Psoas muscle (tissue), 8 donors: Measurements from ENCODE around the gene TESK2. TPM values are rescaled to one million over a fixed set of nuclear protein-coding genes. Genes with fewer than 3 reads are reported as not detected.
"Not testable (repeated sequence)": the region's sequence is repeated elsewhere in the genome, so short reads cannot be mapped to it uniquely, and the experiment has no call there.

Source experiments
- ATAC-seq, 4 donors: fragments of 200-7000 bp; cut with Tn5 transposase; one replicate each; pipeline ENCODE4 v1.9.1; 2020; ENCODE audit warnings: moderate library complexity in 3 of 4, mild to moderate bottlenecking in 2 of 4
- DNase-seq, 2 donors: peaks; one replicate each; pipeline ENCODE4 v3.0.0-alpha.2; 2020
- H3K27ac ChIP-seq: fragments of 200-600 bp; one replicate; pipeline ENCODE4 v1.8.0; 2022
- H3K27me3 ChIP-seq, 3 donors: fragments of 200-600 bp in 1 of 3; one replicate each; pipeline versions ENCODE4 v1.6.1 to v1.8.0; 2013 to 2022; ENCODE audit warnings: low read length in 2 of 3, mild to moderate bottlenecking in 2 of 3, moderate library complexity in 1 of 3; ENCODE audit not compliant: insufficient read depth in 3 of 3
- H3K36me3 ChIP-seq, 2 donors: fragments of 200-600 bp in 1 of 2; one replicate each; pipeline versions ENCODE4 v1.6.1 to v1.8.0; 2013 to 2022; ENCODE audit warnings: low read depth in 1 of 2, mild to moderate bottlenecking in 1 of 2, moderate library complexity in 1 of 2; ENCODE audit not compliant: insufficient read depth in 1 of 2
- H3K4me1 ChIP-seq: fragments of 200-600 bp; one replicate; pipeline ENCODE4 v1.8.0; 2022
- H3K4me3 ChIP-seq: fragments of 200-600 bp; one replicate; pipeline ENCODE4 v1.8.0; 2022; ENCODE audit warnings: mild to moderate bottlenecking
- H3K9me3 ChIP-seq: fragments of 200-600 bp; one replicate; pipeline ENCODE4 v1.8.0; 2022
- CTCF ChIP-seq: fragments of 200-600 bp; IDR thresholded peaks from one replicate; pipeline ENCODE4 v1.8.0; 2022; ENCODE audit warnings: antibody characterized with exemption
- WGBS, 3 donors: extraction: QIAGEN DNeasy Blood & Tissue Kit; methylation state at CpG; one replicate each; pipeline versions ENCODE4 v1.1.6 to v1.1.7; 2013; 5-methylcytosine and 5-hydroxymethylcytosine counted together
- intact Hi-C, 2 donors: fragments of 100-400 bp; cut with DNase I; formaldehyde crosslinking; loops; one replicate each; pipeline versions ENCODE4 v1.11.0 to v1.14.2; 2022
- polyA plus RNA-seq, 3 donors: library from polyadenylated mRNA; stranded (reverse); fragments of 200-250 nt; gene quantifications; one replicate each; pipeline ENCODE4 v1.2.3, GENCODE V29; 2013
- total RNA-seq, 4 donors: library from RNA; stranded (reverse); fragmentation: NEBNext Ultra II Directional in 2 of 4; extraction: Animal tissue kit (Norgen Biotek cat#: 25700) in 2 of 4; gene quantifications; one replicate each; pipeline versions ENCODE4 v1.2.1 to v1.2.4, GENCODE V29; 2021 to 2023
- donor health status: healthy with polysubstance abuse.
- donor health status: DM: no; HTN: no; CAD: no; lungs with moderate emphysema.
- donor health status: Bipolar disorder and iron deficiency.
- donor health status: healthy.
- donor health status: DM: yes; HTN: yes; CAD: no.
- donor health status: DM: no; HTN: no; CAD: no.
- donor health status: DM: no; HTN: no; CAD: no.
- donor health status: DM: yes; HTN: yes; CAD: no.

Gene TESK2
- total and polyA plus RNA-seq, 7 donors = 0.73 to 5.0 (median 2.2) TPM

DNA sequence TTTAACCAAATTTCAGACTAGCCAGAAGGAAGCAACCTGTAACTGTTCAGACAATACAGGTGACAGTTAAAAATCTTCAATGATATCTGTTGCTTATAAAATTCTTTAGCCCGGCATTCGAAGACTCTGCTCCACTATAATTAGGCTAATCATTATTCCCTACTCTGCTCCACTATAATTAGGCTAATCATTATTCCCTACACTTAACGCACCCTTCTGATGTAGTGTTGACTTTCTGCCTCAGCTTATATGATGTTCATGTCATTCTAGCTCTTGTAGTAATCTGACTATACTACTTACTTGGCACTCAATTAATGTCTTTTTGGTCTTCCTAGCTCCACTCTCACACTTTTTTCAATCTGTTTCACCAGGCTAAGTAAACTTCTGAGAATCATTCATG, 13.3 kb downstream of the TESK2 start:
- Histone ChIP-seq H3K4me1 (no peaks in the 10 kb centered on the region), H3K27me3 (no peaks in the 10 kb centered on the region), H3K36me3 (no peaks in the 10 kb centered on the region), H3K4me3 (no peak overlapping the region), H3K9me3 (no peaks in the 10 kb centered on the region), H3K27ac (no peak overlapping the region)
- WGBS, 3 donors = 91 to 93% (median 91%) methylated on average over 3 of the region's 3 CpGs
- TF ChIP-seq CTCF = no peak
- no peak for DNase-seq
- intact Hi-C loops = no loop called here
- no peak for ATAC-seq

- H3K9me3 ChIP-seq, H3K27me3 ChIP-seq, ATAC-seq, H3K4me3 ChIP-seq, H3K4me1 ChIP-seq, H3K27ac ChIP-seq, intact Hi-C loops, H3K36me3 ChIP-seq, DNase-seq: not testable (repeated sequence)
- WGBS, 3 donors = 97 to 98% (median 97%) methylated on average over 6 of the region's 6 CpGs
These were observed 16.8 kb downstream of the TESK2 start for GRCh38 chr1:45474194-45474593.

GRCh38 chr1:45473302-45473701, 17.7 kb downstream of the TESK2 start:
- intact Hi-C loops = no loop called here
- Histone ChIP-seq H3K27ac (no peak overlapping the region), H3K9me3 (no peaks in the 10 kb centered on the region), H3K4me3 (no peak overlapping the region), H3K27me3 (no peaks in the 10 kb centered on the region), H3K4me1 (no peaks in the 10 kb centered on the region), H3K36me3 (no peaks in the 10 kb centered on the region)
- DNase-seq = no peak
- no peak for ATAC-seq
- no peak for TF ChIP-seq CTCF
- 81 to 88% (median 83%) methylated on average over 2 of the region's 2 CpGs for WGBS, 3 donors

- no peak overlapping the region for H3K4me3 ChIP-seq
- DNase-seq = no peak
- no peak for TF ChIP-seq CTCF
- intact Hi-C loops = no loop called here
- 41 to 52% (median 50%) methylated on average over 2 of the region's 2 CpGs for WGBS, 3 donors
- no peaks in the 10 kb centered on the region for H3K9me3 ChIP-seq
- ATAC-seq = no peak
- H3K27me3 ChIP-seq = no peaks in the 10 kb centered on the region
- no peaks in the 10 kb centered on the region for H3K36me3 ChIP-seq
- H3K27ac ChIP-seq = no peak overlapping the region
- H3K4me1 ChIP-seq = no peaks in the 10 kb centered on the region
These were observed 20.6 kb downstream of the TESK2 start for GRCh38 chr1:45470306-45470798.

DNA sequence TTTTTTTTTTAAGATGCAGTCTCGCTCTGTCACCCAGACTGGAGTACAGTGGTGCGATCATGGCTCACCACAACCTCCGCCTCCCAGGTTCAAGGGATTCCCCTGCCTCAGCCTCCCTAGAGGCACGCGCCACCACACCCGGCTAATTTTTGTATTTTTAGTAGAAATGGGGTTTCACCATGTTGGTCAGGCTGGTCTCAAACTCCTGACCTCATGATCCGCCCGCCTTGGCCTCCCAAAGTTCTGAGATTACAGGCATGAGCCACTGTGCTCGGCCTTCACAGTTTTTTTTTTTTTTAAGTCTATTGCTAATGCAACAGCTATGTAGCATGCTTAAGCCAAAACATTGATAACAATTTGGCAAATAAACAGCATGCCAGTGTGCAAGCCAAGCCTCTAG, 23.6 kb downstream of the TESK2 start:
- H3K9me3 ChIP-seq, H3K4me3 ChIP-seq, H3K4me1 ChIP-seq, H3K36me3 ChIP-seq, intact Hi-C loops, H3K27me3 ChIP-seq, H3K27ac ChIP-seq, DNase-seq, ATAC-seq: not testable (repeated sequence)
- 92 to 97% (median 96%) methylated on average over 9 of the region's 9 CpGs for WGBS, 3 donors

GRCh38 chr1:45465277-45465676, 25.7 kb downstream of the TESK2 start:
- intact Hi-C loops = no loop called here
- no peaks in the 10 kb centered on the region for H3K4me1 ChIP-seq
- no peaks in the 10 kb centered on the region for H3K9me3 ChIP-seq
- no peaks in the 10 kb centered on the region for H3K36me3 ChIP-seq
- no peak for TF ChIP-seq CTCF
- H3K4me3 ChIP-seq = no peak overlapping the region
- no peak for DNase-seq
- H3K27ac ChIP-seq = no peak overlapping the region
- ATAC-seq = no peak
- no peaks in the 10 kb centered on the region for H3K27me3 ChIP-seq
